GM20000 (cell line): ENCODE results near the gene PITPNM3.
"Not testable (repeated sequence)": the region's sequence is repeated elsewhere in the genome, so short reads cannot be mapped to it uniquely, and the experiment has no call there.

Experiments used
- DNase-seq: peaks from one replicate; pipeline ENCODE4 v3.0.0; 2012; ENCODE audit warnings: low spot score
- CTCF ChIP-seq: IDR thresholded peaks from 2 replicates; pipeline ENCODE4 v1.5.1; 2012; ENCODE audit warnings: mild to moderate bottlenecking, control low read depth; ENCODE audit errors: extremely low read depth, missing control alignments

PITPNM3 gene

DNA sequence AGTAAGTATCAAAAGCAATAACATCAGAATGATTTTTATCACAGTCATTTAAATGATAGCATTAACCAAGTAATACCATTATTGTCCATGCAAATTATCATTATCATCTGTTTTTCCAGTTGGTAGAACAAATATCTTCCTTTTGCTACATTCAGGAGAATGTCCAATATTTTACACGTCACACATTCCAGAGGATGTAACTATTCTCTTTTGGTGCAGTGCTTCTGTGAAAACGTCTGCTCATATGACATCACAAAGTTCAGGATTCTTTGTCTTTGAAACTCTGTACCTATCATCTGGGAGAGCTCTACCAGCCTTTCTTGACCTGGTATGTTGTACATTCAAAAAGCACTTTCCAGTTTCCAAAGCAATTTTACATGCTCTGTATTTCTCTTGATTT is 40.2 kb upstream of the PITPNM3 start:
- no peak for DNase-seq
- TF ChIP-seq CTCF = no peak

DNA sequence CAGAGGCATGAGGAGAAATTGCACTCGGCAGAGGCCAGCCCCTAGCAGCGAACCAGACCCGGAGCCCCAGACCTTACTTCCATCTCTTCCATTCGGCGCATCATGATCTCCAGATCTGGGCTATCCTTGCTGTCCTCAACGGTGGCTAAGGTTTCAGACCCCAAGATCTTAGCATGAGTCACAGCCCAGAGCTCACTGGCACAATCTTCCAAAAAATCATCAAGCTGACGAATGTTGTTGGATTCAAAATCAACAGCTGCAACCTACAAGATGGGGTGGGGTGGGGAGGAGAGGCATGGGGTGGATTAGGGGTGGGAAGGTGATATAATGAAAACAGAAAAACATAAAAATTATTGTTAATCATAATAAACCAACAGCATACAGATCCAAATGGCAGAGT is 39.7 kb upstream of the PITPNM3 start:
- no peak for TF ChIP-seq CTCF
- DNase-seq = no peak

DNA sequence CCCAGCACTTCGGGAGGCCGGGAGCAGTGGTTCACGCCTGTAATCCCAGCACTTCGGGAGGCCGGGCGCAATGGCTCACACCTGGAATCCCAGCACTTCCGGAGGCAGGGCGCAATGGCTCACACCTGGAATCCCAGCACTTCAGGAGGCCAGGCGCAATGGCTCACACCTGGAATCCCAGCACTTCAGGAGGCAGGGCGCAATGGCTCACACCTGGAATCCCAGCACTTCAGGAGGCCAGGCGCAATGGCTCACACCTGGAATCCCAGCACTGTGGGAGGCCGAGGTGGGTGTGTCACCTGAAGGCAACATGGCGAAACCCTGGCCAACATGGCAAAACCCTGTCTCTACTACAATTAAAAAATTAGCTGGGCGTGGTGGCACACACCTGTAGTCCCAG is 37.0 kb upstream of the PITPNM3 start:
- DNase-seq = not testable (repeated sequence)

- DNase-seq = no peak
- no peak for TF ChIP-seq CTCF
Observed at GRCh38 chr17:6592173-6592572, 35.8 kb upstream of the PITPNM3 start.

DNA sequence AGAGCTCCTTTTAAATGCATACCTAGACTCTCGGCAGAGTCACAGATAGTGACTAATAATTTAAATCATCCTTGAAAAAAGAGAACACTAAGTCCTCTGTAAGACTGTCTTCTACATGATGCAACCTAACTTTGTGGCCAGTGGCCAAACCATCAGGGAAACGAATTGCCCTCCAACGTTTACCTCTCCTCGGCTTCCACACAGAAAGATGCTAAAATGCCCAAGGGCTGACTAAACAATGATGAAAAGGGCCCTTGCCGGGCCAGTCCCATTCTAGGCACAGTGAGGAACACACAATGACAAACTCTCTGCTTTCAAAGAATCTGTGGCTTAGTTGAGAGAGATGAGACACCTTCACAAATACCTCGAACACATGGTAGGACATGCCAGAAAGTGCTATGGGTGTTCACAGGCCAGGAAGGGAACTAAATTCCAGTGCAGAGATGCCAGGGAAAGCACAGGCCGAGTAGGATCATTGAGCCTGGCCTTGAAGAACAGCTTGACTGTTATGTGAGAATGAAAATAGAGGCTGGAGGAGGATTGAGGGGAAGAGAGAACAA is 35.3 kb upstream of the PITPNM3 start:
- TF ChIP-seq CTCF = no peak
- DNase-seq = no peak

DNA sequence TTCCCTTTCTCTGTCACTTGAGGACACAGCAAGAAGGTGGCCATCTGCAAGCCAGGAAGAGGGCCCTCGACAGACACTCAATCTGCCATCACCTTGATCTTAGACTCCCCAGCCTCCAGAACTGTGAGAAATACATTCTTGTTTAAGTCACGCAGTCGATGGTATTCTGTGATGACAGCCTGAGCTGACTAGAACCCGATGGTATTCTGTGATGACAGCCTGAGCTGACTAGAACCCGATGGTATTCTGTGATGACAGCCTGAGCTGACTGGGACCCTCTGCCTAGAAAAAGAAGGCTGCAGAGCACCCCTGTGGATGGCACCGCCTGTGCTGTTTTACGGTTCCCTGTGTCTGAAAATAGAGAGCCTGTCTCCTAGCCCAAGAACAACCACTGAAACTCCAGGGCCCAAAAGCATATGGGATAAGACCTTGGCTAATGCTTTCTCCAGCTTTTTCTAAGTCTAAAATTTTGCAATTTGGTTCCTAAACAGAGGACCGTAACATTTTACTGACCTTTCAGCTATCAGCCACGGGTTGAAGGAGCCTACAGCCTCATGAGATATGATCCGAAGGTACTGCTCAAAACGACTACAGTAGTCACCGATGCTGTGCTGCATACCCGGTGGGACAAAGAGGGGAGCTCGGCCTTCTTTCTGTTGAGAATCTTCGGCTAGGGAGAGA is 33.1 kb upstream of the PITPNM3 start:
- no peak for TF ChIP-seq CTCF
- no peak for DNase-seq

GRCh38 chr17:6588165-6588564 is 31.8 kb upstream of the PITPNM3 start:
- DNase-seq = no peak
- no peak for TF ChIP-seq CTCF

- no peak for DNase-seq
- TF ChIP-seq CTCF = no peak
Observed at GRCh38 chr17:6587310-6587709, 31.0 kb upstream of the PITPNM3 start.
